ENCODE results near the gene RAB26.

RAB26 gene

DNA sequence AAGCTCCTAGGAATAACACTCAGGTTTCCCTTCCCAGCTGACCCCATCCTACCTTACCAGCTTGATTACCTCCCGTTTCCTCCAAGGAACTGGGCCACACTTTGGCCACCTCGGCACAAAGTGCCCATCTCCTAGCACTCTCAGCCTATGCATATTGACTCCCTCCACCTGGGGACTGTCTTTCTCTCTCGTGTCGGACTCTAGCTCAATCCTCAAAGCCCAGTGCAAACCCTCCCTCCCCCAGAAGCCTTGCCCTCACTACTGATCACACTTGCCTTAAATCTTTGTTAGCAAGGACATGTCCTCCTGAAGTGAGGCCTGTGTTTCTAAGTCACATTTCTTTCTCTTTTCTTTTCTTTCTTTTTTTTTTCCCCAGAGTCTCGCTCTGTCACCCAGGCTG lies 2.6 kb upstream of the RAB26 start:
- no peak for DNase-seq

DNA sequence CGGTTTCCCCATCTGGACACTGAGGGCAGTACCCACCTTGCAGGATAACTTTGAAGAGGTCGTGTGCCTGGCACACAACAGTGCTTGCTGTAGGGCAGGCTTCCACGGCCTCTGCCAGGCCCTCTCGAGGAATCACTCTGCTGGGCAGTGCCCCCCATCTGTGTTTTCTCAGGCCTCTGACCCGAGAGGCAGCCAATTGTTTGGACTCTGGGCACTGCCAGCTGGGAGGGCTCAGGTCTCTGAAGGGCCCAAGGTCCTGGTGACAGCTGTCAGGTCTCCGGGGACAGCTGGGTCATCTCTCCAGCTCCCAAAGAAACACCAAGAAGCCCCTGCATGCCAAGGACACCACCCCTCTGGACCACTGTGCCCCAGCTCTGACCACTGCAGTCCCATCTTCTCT lies 1.0 kb upstream of the RAB26 start:
- DNase-seq: no peak

DNA sequence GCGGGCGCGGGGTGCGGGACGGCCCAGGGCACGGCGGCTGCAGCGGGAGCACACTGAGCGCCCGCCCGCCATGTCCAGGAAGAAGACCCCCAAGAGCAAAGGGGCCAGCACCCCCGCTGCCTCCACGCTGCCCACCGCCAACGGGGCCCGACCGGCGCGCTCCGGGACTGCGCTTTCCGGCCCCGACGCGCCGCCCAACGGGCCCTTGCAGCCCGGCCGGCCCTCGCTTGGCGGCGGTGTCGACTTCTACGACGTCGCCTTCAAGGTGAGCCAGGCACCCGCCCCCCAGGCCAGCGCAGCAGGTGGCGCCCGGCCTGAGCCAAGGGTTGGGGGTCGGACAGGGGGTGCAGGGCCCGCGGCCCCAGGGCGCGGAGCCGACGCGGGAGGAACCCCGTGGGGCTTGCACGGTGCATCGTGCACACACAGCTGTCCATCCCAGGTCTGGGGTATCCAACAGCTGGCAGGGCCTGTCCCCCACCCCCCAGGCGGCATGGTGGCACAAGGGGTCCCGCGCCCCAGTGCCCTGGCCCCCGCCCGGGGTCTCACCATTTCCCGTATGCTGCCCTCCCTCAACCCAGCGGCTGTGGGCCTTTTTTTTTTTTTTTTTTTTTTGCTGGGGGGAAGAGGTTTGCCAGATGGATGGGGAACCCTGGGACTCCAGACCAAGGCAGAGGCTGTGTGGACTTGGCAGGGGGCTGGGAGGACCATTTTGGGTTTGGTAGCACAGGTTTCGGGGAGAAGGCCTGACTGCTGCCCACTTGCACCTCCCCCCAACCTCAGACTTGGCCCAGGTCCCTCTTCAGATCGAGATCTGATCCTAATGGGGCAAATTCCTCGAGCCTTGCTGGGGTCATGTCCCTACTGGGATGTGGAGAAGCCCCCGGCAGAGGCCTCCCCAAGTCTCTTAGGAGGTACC lies 547 bp downstream of the RAB26 start:
- DNase-seq: no peak

DNA sequence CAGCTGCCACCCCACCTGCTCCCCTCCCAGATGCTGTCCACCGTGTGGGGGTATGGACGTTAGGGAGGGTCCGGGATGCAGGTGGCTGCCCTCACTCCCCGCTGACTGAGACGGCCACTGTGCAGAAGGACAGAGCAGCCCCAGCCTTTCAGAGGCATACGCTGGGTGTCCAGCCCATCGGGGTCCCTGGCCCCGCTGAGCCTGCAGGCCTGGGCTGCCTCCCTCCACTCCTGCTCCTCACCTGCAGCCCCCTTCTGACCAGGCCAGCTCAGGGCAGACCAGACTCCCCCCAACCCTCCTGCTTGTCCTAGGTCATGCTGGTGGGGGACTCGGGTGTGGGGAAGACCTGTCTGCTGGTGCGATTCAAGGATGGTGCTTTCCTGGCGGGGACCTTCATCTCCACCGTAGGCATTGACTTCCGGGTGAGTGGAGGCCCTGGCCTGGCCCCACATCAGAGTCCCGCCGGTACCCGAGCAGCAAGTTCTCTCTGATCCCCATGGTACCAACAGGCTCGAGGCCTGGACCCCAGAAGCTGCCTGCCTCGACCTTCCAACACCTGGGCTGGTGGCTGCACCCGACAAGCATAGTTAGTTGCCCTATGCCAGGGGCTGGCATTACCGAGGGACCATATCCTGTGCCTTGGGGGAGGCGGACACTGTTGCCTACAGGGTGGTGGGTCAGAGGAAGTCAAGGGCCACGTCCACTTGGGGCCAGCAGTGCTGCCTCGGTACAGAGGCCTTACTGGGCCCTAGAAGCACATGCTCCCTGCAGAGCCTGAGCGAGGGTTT lies 1.4 kb downstream of the RAB26 start:
- no peak for DNase-seq

DNA sequence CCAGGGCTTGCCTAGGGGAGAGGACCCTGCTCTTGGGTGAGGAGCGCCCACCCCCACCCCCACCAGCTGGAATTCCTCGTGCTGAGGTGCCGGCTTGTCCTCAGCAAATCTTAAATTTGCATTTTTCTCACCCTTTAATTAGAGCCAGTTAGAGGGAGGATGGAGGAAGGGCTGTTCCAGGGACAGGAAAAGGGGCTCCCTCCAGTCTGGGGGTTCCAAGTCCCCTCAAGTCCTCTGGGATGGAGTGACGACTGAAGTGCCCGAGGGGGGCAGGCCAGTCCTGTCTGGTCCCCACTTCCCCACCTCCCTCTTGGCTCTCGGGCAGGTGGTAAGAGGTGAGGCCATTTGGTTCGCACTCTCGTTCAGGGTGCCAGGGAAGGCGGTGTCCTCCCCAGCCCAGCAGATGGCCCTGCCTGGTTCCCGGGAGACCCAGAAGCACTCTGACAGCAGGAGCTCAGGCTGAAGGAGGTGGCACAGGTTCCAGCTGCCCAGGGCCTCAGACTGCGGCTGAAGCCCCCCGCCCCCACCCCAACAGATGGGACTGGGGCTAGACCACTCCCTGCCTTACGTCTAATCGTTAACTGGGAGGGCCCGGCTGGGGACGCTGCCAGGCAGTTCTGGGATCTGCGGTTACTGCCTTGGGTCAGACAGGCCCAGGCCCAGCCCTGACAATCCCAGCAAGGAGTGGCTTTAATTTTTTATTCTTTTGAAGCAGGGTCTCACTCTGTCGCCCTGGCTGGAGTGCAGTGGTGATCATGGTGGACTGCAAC lies 2.2 kb downstream of the RAB26 start:
- no peak for DNase-seq

DNA sequence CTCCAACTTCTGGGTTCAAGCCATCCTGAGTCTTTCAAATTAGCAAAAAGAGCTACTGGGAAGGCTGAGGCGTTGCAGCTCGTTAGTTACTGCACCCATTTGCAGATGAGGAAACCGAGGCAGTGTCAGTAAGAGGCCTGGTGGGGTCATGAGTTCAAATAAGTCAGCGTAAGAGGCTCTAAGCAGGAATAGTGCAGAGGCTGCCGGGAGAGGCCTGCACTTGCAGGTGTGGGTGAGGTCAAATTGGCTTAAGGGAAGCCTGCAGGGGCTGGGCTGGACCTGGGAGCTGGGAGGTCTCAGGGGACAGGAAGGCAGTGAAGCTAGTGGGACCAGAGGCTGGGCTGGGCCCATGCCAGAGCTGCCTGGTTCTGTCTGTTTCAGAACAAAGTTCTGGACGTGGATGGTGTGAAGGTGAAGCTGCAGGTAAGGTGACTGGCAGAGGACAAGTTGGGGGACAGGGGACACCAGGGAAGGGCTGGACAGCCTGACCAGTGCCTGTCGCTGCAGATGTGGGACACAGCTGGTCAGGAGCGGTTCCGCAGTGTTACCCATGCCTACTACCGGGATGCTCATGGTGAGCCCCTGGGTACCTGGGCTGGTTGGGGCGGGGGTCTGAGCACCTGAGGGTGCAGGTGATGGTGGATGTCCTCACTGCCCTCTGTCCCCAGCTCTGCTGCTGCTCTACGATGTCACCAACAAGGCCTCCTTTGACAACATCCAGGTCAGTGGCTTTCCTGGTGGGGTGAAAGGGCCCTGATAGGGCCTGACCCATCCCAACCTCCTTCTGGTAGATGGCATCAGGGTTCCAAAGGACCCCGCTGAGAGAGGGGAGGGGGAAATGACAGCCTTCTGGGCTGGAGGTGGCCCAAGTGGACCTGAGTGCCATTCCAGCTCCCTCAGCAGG lies 3.0 kb downstream of the RAB26 start:
- DNase-seq: no peak

DNA sequence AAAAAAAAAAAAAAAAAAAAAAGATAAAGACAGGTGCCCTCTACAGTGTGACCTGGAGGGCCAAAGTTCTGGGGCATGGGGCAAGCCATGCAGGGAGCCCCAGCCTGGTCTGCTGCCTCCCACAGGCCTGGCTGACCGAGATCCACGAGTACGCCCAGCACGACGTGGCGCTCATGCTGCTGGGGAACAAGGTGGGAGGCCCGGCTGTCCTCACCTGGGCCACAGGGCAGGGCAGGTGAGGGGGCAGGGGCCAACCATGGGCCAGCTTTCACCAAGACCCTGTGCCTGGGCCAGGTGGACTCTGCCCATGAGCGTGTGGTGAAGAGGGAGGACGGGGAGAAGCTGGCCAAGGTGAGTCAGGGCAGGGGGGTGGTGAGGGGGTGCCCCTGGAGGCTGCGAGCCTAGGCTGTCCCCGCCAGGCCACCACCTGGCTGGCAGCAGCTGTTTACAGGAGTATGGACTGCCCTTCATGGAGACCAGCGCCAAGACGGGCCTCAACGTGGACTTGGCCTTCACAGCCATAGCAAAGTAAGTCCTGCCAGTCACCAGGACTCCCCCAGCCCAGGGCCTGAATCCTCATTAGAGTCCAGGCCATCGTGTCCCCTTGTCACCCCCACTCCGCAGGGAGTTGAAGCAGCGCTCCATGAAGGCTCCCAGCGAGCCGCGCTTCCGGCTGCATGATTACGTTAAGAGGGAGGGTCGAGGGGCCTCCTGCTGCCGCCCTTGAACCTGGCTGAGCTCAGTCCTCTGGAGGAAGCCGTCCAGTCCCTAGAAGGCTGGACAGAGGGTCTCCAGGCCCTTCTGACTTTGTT lies 4.5 kb downstream of the RAB26 start:
- no peak for DNase-seq

DNA sequence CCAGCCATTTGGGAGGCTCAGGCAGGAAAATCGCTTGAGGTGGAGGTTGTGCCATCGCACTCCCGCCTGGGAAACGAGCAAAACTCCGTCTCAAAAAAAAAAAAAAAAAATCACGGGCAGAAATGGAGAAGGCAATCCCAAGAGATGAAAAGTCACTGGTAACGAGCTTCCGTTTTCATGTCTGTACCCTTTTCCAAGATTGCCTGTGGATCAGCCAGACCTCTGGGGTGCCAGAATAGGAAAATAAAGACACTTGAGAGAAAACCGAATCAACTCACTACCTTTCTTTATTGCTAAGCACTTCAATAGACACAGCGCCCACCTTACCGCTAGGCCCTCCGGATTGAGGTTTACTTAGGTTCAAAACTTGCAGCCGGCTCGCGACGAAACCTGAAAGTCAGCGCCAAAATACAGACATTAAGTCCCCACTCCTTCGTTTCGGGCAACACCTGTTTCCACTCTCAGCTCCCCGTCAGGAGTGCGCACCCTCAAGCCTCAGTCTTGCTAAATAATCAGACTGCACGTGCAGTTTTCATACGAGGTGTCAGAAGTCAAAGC lies 6.2 kb downstream of the RAB26 start:
- DNase-seq: no peak

DNA sequence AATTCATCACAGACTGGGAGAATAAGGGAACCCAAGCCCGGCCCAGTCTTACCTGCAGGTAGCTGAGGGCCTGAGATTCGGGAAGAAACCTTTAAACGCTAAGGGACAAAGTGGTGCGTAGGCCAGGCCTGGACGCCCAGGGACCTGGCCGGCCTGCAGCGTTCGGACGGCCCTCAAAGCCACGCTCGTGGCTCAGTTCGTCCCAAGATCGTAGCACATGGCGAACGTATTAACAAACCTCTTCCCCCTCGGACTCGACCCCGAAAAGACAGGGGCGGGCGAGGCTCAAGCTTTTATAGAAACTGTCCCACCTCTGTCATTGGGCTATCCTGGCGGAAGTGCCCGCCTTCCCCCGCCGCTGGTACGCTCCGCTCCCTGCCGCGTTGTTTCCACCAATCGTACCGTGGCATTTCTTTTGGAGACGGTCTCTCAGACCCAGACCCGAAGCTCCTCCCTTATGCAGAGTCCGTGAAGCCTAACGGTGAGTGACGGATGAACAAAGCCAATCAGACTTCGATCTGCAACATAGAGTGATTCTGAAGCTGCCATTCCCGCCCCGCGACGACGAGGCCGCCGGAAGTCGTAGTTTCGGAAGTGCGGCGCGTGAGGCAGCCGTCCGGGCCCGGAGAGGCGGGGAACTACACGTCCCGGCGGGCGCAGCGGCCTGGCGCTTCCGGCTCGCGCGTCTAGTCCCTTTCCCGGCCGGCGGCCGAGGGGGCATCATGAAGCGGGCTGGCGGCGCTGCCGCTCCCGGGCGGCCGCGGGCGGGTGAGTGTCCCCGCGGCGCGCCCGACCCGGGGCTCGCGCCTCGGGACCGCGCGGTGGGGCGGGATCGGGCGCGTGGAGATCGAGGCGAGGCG lies 6.9 kb downstream of the RAB26 start, which contains the start of gene TRAF7:
TSS of gene TRAF7 (plus strand) at position 692 of the 860 bp plus-strand sequence. CDS start 8,139 bp downstream, outside the sequence.
- DNase-seq: peak; percentile 100

DNA sequence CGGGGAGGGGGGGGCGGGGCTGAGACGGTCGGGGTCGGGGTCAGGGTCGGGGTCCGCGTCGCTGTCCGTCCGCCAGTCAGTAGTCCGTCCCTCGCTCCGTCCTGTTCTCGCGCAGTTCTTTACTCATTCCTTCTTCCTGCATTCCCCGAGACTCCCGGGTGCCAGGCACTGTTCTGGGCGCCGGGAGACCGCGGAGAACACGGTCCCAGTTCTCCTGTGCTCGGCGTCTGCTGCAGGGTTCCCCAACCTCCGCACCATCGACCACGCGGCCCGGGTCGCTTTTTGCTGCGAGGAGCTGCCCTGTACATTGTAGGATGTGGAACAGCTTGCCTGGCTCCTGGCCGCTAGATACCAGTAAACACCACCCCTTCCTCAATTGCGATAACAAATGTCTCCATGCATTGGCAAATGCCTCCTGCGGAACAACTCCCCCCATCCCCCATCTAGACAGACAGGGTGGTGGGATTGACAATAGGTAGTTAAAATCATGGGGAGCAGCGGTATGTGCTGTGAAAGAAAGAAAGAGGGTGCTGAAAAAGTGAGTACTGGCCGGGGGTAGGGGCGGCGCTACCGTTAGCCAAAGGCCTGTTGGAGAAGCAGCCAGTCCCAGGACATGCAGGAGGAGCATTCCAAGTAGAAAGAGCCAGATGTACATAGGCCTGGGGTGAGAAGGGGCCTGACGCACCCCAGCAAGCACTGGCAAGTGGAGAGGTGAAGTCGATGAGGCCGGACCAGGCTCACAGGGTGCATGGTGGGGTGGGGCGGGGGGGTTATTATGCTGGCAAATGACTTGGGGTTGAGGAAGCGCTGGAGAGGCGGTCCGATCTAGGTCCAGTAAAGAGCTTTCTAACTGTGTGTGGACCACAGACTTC lies 7.8 kb downstream of the RAB26 start:
- no peak for DNase-seq

DNA sequence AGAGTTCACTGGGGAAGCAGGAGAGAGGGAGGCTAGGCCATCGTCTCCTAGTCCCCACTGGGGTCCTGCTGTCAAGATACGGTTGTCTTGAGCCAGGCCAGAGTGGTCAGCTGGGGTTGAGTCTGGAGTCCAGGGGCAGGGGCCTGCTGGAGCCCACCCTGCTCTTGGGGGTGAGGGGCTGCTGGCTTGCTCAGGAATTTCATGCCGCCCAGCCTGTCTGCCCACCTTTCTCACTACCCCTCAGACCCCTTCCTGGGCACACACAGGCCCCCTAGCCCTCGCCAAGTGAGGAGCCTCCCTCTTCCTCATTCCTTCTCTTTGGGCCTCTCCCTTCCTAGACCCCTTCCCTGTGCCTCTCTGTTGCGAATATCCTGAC lies 8.4 kb downstream of the RAB26 start:
- no peak for DNase-seq

DNA sequence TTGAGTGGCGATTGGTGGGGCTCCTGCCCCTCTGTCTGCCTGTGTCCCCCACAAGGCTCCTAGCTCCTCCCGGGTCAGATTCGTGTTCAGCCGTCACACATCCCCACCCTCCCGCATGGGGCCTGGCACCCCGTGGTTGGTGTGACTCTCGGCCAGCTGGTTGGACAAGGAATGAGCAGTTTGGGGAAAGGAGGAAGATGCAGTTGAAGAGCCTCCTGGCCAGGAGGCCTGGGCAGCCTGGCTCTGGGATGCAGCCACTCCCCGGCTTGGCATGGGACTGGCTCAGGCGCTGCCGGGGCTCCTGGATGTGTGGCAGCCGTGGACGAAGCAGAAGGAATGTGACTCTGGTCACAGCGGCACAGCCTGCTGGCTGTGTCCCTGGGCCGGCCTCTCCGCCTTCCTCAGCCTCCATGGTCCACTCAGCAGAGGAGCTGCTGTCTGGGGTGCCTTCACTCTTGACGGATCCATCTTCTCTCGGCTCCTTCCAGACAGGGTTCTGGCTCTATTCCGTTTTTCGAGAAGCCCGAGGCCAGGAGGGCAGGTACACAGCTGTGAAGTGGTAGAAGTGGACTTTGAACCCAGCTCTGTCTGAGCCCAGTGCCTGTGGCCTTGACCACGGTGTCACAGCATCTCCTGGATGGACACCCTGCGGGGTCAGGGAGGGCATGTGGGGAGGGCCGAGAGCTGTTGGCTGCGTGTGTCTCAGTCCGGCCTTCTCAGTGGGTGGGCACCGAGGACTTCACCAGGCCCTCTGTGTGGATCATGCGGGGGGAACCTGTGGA lies 9.2 kb downstream of the RAB26 start:
- no peak for DNase-seq

DNA sequence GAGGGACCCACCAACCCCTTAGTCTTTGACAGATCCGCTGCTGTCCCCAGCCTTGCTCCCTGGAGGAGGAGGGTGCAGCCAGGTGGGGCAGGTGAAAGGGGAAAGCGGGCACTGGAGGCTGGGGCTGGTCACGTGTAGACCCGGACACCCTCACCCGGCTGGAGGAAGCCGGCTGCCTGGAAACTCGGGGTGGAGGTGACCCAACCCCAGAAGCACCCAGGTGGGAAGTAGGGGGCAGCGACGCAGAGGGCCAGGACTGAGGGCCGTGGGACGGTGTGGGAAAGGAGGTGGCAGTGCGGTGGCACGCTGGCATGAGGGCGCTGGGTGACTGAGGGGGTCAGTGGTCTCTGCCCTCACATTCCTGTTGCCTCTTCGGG lies 9.8 kb downstream of the RAB26 start:
- DNase-seq: no peak

DNA sequence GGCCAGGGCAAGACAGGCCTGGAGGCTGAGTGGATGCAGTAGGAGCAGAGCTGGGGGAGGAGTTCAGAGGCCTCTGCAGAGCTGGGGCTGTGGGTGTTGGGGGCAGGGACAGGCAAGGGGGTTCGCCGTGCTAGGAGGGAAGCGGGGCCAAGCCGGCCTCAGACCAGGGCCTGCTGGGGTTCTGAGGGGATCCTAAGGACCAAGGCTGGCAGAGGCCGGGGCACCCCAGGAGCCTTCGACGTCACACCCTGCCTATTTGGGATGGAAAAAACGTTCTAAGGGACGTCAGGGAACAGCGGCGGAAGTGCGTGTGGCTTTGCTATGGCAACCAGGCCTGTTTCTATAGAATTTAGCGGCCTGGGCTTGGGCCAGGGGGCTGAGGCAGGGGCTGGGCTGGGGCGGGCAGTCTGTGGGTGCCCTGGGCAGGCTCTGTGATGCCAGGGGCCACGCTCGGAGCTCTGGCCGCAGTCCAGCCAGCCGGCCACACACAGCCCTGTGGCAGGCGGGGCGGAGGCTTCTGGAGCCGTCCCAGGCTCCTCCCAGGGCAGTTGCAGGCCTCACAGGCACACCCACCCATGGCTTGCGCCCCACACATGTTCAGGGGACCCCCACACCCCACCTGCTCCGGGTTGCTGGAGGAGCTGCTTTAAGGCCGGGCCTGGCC lies 10.9 kb downstream of the RAB26 start:
- no peak for DNase-seq

DNA sequence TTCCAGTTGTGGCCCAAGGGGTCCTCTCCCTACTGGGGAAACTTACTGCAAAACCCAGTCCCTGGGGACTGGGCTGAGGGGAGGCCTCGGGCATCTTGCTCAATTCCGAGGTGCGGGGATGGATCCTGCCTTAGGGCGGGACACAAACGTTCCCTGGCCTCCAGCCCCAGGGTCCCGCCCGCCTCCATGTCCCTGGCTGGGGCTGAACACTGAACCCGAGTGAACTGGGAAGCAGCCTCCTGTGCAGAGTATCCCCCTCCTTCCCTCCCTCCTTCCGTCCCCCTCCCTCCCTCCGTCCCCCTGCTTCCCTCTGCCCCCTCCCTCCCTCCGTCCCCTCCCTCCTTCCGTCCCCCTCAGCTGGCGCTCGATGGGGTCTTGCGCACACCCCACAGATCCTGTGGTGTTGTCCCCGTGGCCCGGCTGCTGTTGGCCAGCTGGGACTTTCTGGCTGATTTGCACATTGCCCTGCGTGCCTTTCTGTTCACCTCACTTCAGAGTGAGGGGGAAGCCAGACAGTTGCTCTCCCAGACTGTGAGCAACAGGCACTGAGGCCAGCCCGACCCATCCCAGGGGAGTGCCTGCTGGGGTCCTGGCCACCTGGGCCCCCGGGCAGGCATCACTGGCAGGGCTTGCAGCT lies 12.6 kb downstream of the RAB26 start:
- no peak for DNase-seq

DNA sequence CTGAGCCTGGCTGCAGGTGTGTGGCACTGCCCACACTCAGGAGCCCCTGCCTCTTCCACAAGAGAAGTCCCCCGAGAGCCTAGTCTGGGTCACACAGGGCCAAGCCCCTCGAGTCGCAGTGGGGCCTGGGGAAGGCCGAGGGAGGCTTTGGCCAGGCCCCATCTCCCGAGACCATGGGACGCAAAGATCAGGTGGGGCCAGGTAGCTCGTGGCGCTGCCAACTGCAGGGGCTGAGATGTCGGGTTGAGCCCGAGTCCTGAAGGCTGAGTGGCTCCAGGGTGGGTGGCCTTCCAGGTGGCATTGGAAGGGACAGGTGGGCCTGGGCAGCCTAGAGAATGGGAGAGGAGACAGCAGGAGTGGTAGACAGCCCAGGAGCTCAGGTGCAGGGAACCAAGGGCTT lies 13.5 kb downstream of the RAB26 start:
- no peak for DNase-seq

DNA sequence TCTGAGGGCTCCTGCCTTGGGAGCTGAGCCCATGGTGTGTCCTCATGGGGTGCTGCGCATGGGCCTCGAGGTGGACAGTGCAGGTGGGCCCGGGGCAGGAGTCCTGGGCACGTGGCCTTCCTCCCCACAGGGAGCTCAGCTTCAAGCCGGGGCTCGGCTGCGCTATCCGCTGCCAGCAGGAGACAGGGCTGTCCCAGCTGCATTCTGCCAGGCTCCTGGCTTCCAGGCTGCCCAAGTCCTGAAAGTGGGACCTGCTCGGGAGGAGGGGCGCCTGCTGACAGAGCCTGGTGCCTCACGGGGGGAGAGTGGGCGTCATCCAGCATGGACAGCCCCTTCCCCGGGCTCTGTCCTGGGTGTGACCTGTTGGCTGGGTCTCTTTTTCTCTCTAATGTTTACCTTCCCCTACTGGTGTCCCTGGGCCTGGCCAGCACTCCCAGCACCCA lies 14.3 kb downstream of the RAB26 start:
- DNase-seq: no peak

Measured in CD4-positive, alpha-beta T cell treated with Interleukin-10 for 1 hour (primary cell).